Medulla oblongata (tissue), 1 donor: ENCODE measurements around the gene DNAH7.
"Not testable (repeated sequence)": the region's sequence is repeated elsewhere in the genome, so short reads cannot be mapped to it uniquely, and the experiment has no call there.

ENCODE experiments used
- DNase-seq: peaks from one replicate; pipeline ENCODE4 v3.0.0-alpha.2; 2015; ENCODE audit errors: extremely low spot score

The DNAH7 gene

DNA sequence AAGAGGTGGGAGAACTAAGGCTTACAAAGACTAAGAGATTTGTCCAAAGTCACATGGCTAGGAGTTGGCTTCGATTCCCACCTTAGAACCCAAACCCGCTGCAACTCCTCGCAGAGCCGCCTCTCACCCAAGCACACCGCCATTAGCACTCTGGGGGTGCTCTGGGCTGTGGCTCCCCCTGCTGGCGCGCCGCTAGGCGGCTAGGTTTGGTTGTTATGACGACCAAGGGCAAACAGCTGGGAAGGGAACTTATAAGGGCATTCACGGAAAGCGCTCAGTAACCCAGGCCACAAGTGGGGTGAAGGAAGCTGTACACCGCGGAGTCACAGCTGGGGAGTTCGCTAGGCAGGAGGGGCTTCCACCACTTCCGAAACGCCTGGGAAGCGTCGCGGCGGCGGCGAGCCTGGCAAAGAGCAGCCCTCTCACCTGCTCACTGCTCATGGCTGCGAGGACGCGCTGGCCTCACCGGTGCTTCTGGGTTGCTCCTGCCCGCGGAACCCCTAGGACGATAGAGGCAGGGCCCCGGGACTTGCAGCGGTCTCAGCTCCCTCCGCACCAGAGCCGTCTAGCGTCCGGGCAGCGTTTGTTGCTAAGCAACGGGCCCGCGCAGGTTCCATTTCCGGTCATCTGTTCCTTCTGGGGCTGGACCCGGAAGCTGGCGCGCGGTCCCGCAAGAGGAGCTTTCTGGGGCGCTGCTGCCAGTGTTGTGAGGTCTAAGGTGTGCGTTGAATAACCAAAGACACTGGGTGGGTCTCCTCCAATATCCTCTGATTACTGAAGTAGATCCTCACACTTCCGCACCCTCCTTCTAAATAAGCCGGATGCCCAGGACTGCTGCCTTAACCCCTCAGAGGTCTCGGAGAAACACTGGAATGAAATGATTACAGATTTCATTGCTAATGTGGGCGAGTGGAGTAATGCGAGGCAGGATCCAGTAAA is at the start of gene DNAH7:
Gene DNAH7 (minus strand): TSS at position 567 of the 939 bp plus-strand sequence. CDS start 126 bp downstream, at position 441.
- peak; percentile 90 for DNase-seq

DNA sequence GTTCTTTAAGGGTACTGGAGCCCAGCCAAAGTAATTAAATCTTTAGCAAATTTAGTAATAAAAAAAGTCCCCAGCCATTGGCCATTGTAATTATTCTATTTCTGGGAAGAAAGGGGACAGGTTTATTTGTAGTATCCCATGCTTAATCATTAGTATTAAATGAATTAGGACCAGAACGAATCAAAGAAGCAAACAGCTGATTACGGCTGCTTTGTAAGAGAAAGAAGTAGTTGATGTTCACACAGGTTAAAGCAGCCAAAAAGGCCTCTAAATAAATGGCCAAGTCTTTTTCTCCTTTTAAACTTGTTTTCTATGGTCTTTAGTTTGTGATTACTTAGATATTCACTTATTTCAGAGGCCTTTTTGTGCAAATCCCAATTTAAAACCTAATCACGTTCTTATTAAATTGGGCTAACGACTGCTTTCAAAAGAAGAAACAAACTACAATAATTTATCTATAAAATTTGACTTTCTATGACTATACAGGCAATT is 48.6 kb upstream of the DNAH7 start:
- DNase-seq, result peak; percentile 39

DNA sequence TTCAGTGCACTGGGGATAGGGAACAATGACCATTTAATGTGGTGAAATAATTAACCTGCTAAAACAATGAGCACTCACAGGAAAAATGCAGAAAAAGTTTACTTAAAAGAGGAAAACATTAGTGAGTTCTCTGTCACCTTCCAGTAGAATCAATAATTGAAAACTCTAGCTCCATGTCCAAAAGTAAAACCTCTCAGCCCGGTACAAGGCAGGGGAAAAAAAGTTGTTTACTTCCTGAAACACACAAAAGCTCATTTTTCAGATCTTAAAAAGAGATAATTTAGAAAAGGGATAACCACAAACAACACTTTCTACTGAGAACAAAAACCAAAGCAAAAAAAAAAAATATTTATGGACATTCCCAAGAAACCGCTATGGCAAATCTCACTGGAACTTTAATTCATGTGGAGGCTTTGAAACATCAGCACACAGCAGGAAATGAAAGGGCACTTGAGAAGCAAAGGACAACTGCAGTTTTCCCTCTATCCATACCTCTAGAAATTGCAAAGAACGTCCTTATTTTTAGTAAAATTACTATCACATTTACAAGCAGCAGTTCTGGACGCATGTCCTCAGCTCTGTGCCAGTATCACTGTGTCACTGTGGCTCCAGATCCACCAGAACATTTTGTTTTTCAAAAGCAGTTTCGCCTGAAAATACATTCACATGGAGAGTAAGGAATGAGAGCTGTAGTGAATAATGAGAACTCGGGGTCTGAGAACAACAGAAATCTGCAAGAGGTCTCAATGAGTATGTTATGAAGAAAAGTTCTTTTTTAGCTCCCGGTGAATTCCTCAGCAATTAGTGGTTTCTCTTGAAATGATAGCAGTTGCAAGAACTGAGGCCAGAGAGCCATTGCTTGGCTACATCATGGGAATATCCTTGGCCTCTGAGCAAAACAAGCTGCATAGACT is 44.7 kb upstream of the DNAH7 start:
- DNase-seq, result peak; percentile 35

DNA sequence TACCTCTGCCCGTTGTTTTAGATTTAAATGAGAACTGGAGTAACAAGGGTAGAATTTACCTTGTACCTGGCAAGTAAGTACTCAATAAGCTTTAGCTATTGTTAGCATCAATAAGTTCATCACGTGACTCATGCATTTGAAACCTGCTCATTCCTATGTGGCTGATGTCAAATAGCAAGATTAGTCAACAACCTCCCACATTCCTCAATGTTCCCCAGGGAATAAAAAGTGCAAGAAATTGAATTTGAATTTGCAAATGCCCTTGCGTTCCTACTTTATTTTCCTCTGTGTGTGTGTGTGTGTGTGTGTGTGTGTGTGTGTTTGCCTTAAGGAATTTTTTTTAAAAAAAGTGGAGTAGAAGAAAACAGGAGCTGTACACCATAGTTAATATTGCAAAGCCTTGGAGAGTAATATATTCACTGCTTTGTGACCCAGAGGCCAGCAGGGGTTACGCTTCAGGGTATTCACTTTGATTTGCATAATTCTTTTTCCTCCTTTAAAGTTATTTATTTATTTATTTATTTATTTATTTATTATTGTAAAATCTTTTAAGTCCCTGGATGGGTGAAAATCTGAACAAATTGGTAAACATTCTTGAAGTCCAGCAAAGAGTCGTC is 43.9 kb upstream of the DNAH7 start:
- DNase-seq, result no peak

DNA sequence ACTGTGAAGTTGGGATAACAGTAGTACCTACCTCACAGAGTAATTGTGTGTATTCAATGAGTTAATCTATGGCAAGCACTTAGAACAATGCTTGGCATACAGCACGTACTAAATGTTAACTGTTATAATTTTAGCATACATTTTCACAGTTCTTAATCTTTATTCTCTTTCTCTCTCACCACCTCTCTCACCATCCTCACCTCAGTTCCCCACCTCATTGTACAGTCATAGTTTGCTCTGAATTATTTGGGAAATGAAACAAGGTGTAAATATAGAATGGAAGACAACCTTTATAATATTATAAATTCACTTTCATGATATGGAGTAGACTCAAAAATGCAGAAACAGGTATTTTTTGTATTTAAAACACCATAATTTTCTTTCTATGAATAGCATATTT is 40.0 kb upstream of the DNAH7 start:
- DNase-seq, result no peak

DNA sequence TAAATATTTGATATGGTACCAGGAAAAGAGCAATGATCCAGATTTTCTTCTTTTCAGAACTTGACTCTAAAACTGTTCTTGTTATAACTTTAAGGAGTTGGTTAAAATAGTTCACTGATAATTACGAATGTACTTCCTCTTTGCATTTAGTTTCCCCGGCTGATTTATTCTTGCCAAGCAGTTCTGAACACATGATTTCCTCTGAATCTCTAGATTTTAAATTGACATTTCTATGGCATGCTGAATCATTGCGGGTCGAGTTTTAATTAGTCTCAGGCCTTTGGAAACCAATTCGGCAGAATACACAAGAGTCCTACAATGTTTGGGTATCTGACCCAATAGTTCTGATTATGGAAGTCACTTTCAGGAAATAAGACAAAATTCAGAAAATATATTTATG is 37.3 kb upstream of the DNAH7 start:
- no peak for DNase-seq

DNA sequence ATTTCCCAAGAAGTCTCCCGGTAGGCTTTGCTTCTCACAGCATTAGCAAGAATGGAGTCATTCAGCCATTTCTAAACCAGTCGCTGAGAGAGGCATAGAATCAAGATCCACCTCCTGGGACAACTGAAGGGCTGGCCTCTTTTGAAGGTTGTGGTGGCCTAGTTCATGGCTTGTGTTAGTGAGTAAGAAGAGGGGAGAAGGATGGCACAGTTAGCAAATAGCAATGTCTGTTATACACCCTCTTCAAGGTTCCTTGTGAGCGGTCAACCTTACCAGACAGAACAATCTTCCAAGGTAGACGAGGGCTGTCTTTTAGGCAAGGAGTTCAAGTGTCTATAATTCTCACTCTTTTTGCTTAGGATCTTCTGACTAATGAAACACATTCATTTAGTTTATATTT is 35.4 kb upstream of the DNAH7 start:
- DNase-seq, result no peak

DNA sequence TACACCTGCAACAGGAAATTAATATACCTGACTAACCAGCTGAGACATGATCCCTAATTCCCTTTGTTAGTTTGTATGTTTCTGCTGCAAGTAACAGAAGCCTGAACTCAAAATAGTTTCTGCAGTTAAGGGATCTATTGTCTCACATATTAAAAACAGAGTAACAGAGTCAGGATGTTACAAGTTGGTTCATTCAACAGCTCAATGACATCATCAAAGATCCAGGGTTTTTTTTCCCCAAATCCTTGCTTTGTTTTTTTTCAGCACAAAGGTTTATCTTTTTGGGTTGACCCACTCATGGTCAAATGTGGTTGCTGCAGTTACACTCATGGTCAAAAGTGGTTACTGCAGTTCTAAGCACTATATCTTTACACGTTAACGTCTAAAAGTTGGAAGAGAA is 35.0 kb upstream of the DNAH7 start:
- no peak for DNase-seq

DNA sequence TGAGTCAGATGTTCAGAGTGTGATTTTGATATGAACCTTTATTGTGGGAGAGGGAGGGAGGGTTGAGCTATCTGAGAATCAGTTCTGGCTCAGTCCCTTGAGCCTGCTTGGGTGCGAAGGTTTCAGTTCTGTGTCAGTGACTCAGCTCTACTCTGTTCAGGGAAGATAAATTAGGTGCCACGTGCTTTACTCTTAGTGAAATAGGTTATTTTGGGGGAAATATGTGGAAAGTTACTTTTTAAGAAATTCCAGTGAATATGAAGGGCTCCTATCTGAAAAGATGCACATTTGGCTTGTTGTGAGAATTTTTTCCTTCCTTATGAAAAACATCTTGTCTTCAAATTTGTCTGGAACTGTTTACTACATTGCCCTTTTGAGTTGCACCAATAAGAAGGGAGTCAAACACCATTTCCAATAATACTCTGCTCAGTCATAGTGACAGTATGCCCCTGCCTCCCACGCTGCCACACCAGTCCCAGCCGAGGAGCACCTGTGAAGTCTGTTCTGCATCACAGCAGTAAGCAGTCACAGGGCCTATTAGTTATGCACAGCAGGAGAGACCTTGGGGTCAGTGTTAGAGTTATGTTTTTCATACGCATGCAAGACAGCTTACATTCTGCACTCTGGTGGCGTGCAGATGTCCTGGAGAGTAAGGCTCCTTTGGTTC is 32.8 kb upstream of the DNAH7 start:
- DNase-seq, result no peak

DNA sequence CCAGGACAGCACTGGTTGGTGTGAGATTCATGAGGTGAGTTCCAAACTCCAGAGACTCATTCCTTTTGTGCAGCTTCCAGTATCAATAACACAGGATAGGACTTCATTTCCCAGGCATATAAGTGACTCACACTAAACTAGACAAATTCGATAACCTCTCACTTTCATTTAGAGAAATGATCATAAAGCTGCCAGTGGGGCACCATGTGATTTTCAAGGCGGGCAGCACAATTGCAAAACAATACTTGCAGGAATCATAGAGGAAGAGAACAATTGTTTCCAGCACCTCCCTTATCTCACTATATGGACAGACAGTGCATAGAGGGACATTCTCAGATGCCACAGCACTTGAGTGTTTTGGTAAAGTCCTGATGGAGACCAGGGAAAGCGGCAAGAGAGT is 31.3 kb upstream of the DNAH7 start:
- no peak for DNase-seq

DNA sequence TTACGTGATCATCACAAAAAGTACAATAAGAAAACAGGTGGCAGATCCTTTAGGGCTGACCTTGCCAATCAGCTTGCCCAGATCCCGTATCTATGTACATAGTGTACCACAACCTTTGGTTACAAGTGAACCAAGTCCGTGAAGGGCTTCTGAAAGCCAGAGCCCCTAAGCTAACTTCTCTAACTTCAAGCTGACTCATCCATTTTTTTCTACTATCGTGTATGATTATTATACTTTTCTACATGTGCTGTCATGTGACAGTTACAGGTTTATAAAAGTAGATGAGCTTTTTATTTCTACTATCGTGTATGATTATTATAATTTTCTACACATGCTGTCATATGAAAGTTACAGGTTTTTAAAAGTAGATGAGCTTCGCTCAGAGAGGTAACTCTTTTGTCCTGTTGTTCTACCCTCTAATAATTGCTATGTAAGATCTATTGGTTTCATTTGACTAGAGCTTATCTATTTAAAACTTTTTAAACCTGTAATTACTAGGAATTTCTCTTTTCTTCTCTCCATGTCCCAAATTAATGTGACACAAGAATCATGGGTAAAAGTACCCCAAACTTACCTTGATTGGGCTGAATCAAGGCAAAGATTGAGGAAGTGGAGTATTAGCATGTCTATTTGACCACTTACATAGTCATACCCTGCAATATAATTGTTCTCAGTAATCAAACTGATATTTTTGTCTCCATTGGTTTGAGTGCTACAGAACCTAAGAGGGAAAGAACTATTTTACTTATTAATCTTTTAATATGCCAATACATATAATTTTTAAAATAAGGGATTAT is 29.4 kb upstream of the DNAH7 start:
- no peak for DNase-seq

DNA sequence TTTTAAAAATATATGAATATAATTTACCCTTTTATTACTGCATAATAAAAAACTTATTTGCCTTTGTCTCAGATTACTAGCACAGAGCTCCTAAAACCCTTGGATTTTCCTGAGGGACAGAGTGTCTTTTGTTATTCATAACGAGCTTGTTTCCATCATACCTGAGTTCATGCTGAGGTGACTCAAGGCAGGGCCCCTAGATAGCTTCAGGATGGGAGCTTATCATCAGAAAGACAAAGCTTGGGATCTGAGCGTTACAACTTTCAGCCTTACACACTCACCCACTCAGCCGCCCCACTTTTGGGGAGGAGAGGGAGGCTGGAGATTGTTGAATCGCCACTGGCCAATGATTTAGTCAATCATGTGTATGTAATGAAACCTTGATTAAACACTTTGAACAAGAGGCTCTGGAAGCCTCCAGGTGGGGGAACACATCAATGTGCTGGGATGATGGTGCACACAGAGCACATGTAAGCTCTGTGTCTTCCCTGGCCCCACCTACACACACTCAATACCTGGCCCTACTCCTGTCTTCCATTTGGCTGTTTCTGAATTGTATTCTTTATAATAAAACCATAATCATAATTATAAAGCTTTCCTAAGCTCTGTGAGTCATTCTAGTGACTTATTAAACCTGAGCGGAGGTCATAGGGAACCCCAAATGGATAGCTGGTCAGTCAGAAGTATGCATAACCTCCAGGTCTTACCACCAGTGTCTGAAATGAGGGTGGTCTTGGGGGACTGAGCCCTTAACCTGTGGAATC is 28.5 kb upstream of the DNAH7 start:
- DNase-seq, result no peak

DNA sequence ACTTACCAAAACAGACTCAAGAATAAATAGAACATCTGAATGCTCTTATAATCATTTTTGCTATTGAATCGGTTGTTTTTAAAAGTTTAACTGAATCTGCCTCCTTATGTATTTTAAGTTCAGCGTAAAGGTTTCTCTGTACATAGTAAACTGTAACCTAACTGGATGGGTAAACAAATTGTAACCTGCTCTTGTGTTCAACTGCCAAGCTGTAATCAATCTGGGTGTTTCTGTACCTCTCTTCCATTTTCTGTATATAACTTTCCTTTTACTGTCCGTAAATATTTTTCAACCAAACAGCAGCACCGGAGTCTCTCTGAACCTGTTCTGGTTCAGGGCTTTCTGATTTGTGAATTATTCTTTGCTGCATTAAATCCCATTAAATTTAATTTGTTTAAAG is 27.6 kb upstream of the DNAH7 start:
- no peak for DNase-seq

DNA sequence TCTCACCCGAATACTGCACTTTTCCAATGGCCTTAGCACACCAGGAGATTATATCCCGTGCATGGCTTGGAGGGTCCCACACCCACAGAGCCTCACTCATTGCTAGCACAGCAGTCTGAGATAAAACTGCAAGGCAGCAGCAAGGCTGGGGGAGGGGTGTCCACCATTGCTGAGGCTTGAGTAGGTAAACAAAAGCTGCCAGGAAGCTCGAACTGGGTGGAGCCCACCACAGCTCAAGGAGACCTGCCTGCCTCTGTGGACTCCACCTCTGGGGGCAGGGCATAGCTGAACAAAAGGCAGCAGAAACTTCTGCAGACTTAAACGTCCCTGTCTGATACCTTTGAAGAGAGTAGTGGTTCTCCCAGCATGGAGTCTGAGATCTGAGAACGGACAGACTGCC is 20.8 kb upstream of the DNAH7 start:
- DNase-seq, result not testable (repeated sequence)

DNA sequence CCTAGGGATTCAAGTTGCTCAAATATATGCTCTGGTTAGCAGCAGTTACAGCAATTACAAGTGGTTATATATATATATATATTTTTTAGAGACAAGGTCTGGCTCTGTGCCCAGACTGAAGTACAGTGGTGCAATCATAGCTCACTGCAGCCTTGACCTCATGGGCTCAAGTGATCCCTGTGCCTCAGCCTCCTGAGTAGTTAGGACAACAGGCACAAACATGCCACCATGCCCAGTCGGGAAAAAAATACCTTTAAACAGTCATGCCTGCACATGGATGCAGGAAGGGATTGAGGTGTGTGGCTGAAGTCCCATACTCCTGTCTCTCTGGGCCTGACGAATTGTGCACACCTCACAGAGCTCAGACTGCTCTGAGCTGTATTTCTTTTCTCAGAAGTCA is 19.6 kb upstream of the DNAH7 start:
- no peak for DNase-seq

DNA sequence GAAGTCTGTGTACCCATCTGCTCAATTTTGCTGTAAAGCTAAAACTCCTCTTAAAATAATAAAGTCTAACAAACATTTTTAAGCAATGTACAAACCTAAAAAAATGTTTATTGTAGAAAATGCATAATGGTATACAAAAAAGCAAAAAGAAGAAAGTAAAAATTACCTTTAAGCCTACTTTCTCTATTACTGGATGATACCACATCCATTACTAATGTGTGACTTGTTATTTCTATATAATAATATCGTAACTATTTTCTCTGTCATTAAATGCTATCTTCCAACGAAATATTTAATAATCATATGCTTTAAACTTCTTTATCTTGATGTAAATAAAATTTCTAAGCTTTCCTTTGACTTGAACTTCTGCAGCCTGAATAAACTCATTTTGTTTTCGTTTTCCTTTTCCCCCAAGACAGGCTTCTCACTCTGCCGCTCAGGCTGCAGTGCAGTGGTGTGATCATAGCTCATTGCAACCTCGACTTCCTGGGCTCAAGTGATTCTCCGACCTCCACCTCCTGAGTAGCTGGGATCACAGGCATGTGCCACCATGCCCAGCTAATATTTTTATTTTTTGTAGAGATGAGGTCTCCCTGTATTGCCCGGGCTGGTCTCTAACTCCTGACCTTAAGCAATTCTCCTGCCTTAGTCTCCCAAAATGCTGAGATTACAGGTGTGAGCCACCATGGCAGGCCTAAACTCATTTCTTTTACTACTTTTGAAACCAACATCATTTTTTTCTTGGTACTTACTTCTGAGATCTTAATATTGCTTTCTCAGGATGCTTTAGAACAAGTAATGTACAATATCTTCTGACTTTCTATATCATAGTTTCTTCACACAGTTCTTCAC is 18.1 kb upstream of the DNAH7 start:
- DNase-seq, result no peak

DNA sequence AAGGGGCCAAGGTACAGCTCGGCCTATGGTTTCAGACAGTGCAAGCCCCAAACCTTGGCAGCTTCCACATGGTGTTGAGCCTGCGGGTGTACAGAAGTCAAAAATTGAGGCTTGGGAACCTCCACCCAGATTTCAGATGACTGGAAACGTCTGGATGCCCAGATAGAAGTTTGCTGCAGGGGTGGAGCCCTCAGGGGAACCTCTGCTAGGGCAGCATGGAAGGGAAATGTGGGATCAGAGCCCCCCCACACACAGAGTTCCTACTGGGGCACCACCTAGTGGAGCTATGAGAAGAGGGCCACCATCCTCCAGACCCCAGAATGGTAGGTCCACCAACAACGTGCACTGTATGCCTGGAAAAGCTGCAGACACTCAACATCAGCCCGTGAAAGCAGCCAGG is 15.0 kb upstream of the DNAH7 start:
- DNase-seq, result no peak

DNA sequence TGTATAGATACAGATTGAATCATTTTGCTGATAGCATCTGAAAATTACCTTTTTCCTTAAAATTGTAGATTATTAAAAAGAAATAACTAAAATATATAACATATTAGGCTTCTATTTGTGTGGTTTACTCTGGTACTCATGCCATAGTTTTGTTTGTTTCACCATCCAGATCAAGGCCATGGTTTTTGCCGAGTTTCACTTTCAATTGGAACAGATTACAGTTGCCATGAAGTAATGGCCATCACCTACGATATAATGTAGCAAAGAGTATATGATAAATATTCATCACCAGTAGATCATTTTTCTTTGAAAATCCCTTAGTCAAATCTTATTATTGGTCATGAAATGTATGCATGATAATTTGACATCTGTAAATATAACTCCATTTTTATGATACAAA is 11.9 kb upstream of the DNAH7 start:
- DNase-seq, result no peak

DNA sequence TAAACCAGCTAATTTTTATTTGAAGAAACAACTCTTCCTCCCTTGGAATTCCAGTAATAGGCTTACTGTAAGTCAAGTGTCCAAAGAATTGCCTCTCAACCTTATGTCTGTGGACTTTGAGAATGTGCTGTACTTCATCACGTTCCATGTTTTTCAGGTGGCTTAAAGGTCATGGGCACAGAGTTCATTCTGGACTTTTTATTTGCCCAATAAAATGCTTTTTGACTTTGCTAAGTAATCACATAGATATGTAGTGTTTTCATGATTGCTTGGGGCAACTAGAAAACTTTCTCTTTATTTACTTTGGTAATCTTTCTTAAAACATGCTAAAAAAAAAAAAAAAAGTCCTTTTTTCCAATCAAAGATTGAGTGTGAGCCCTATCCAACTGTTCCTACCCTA is 10.4 kb upstream of the DNAH7 start:
- no peak for DNase-seq
